HG02981 (cell line): Measurements from ENCODE around the gene C19orf67.

Experiments
- ATAC-seq: cut with Tn5 transposase; IDR thresholded peaks from one replicate; pipeline ENCODE4 v1.9.1; 2021; ENCODE audit warnings: mild to moderate bottlenecking, moderate library complexity; ENCODE audit not compliant: unreplicated experiment

C19orf67 gene

DNA sequence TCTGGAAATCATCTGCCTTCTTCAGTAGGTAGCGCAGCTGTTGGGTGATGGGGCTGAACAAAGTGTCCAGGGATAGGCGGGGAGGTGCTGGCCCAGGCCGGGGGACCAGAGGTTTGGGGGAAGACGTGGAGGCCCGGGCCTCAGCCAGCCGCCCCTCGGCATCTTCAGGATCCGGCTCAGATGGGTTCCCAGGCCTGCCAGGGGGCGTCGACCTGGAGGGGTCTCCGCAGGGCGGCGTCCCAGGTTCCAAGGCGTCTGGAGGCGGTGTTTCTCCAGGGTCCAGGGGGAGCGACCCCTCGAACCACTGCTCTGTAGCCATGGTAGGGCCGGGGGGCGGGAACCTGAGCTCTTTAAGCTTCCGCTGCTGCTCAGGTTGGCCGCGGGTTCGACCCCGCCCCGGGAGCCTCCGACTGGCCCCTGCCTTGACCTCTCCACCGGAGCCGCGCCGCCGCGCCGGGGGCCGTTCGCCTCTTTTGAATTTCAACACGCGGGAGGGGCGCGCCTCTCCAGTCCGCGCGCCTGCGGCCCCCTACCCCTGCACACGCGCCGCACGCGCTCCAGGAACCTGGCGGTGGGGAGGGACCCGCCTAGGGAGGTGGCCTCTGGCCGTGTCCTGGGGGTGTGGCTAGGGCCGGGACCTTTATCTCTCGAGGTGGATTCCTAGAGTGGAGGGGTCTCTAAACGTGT is at the start of gene C19orf67:
C19orf67 (minus strand) TSS at position 475 of the 687 bp plus-strand sequence; CDS start at position 319, 156 bp downstream.
- no peak for ATAC-seq

DNA sequence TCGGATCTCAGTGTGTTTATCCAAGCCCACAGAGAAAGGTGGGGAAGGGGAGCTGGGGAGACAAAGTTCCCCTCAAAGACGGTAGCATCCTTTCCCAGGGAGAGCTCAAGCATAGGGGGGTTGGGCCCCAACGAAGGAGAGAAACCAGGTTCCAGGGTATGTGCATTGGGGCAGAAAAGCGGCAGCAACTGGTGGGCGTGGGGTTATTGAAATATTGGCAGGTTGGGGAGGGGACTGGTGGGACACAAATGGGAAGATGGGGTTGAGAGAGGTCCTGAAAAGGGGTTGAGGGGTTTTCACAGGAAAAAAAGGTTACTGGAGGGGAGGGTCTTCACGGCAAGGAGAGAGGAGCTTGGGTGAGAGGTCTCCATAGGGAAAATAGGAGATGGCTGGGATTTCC is 49.8 kb upstream of the C19orf67 start:
- no peak for ATAC-seq

DNA sequence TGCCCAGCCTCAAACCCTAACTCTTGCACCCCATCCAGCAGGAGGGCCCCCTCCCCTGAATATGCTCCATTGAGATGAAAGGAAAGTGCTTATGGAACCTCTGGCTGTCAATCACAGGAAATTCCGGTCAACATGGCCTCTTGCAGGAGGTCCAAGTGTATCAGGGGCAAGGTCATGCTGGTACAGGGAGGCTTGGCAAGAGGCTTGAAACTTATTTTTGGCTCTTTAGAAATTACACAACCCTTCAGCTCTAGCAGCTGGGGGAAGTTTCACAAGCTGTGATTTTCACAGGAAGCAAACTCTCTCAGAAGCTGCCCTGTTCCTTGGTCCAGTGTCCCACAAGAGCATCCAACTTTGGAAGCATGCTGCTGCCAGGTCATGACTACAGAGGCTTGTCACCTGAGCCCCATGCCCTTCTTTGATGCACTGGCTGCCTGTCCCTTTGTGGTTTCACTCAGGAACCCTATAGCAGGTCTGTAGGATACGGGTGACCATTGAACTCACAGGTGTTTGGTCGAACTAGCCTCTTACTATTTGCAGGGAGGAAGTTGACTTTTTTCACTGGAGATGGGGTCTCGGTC is 42.4 kb upstream of the C19orf67 start:
- ATAC-seq: no peak

DNA sequence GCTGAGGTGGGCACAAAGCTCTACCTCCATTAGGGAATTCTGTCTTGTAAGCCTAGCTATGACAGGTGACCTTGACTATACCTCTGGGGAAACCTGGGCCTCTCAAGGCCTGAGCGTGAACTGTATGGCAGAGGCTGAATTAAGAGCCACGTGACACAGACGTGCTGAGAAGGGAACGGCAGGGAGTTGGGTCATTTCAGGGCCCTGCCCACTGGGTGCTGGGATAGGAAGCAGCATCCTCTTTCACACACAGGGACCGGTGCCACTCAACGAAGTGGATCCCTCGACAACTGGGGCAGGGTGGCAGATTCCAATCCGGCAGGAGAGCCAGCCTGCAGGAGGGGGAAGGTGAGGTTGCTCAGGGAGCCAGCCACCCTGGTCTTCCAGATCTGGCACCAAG is 41.6 kb upstream of the C19orf67 start:
- ATAC-seq: no peak

DNA sequence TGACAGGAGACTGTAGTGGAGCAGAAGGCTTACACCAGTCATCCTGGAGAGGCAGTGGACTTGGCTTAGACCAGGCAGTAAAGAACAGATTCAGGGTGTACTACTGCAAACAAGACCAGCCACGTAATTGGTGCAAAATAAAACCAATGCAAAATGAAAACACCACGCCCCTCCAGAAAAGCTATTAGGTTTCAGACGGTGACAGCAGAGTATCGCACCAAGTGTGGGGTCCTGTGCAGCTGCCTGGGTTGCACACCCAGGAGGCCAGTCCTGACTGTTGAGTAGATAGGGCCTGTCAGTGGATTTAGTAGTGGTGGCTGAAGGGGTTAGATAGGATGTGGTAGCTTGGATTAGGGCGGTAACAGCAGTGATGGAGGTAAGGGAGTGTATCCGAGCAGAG is 37.3 kb upstream of the C19orf67 start:
- no peak for ATAC-seq

DNA sequence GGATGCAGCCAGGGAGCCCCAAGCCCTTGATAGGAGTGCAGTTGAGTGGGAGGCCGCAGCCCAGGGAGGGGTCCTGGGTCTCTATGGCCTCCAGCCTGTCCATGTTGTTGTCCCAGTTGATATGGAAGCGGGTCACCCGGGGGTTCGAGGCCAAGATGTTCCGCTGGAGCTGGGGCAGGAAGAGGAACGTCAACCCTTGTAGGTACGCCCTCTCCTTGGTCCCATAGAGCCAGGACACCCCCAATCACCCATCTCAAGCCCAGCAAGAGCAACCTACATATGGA is 34.9 kb upstream of the C19orf67 start:
- no peak for ATAC-seq

DNA sequence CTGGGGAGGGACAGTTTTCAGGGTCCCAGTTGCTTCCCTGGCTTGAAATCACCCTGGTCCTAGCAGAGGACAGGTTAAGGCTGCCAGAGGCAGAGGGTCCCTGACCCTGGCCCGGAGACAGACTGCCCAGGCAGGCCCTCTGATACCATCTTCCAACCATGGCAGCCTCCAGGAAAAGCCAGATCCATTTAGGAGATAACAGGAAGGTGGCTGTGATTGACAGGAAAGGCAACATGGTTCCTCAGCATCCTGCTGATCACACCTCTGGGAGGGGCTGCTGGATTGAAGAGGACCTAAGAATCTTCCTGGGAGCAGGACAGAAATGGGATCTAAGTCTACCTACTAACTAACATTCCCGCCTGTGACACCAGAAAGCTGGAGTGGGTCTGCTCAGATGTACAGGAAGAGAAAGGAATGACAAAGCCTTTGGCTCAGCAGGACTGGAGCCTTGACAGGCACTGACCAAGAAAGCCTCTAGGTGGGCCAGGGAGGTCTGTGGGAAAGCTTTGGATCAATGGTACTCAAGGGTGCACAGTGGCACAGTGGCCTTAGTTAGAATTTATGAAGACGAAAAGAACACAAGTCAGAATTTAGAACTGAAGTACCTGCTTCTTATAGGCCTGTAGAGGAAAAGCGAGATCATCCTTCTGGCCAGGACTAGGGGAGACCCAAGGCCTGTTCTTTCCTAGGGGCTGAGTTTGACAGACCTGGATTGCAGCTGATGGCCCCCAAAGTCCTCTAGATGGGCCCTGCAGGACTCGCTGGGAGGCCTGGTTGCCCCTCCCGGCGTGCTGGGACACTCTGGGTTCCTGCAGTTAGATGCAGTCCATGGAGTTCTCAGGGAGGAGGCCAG is 34.3 kb upstream of the C19orf67 start:
- ATAC-seq: no peak

DNA sequence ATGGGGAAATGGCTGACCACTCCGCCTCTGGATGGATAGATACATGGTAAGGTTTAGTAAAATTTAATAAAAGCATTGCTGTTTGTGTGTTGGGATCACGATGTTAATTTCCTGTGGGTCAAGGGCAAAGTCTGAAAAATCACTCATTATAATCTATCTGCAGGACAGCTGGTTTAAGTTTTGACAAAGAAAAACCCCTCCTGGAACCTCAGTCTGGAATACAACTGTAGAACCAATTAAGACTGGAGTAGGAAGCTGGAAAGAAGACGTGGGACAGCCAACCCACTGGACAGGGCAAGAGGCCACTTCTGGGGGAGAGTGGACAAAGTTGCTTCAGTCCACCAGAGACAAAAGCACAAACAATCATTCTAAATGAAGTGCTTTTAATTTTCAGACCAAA is 33.6 kb upstream of the C19orf67 start:
- no peak for ATAC-seq

DNA sequence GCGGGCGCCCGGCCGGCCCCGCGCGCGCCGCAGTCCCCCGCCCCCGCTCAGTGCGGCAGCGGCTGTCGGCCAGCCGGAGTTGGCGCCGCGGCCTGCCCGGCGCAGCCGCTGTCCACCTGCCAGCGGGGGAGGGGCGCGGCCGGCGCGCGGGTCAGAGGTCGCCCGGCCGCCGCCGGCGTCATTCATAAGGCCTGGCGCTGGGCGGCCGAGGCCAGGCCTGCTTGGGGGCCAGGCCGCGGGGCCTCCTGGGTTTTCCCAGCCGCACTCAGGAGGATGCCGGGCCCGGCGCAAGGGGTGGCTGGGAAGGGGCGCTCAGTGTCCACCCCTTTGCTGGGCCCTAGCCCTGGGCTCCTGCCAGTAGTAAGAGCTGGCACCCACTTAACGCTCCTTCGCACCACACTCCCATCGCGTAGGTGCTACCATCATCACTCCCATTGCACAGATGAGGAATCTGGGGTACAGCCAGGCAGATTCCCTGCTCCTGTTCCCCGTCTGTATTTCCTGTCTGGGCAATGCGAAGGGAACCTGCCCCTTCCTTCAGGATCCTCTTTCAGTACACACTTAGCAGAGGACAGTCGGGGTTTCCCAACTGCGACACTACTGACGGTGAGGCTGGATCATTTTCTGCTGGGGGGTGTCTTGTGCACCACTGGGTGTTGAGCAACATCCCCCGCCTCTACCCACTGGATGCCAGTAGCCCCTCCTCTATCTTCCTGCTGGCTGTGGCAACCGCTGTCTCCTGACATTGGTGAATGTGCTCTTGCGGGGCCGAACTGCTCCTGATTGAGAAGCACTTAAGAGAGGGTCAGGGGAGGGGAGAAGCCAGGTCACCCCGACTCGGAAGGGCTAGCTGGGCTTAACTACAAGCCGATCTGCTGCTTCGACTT is 32.8 kb upstream of the C19orf67 start:
- ATAC-seq: no peak

DNA sequence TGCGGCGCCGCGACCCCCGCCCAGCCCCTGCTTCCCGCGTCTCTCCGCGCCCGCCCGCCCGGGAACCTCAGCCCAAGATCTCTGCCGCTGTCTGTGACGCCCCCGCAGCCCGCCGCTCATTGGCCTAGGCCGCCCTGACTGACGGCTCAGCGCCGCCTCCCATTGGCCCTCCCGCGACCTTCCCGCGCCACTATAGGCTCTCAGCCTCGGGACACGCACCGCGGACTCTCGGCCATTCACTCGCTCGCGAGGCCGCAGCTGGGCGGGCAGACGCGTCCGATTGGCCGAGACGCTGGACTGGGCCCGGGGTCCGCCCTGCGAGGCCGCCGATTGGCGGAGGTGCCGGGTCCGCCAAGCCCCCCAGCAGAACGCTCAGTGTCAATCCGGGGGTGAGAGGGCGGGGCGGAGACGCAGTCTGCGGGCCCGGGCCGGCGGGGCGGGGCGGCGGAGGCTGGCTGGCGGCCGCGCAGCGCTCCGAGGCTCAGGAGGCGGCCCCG is 32.1 kb upstream of the C19orf67 start, which contains the start of gene PRKACA:
PRKACA (minus strand) TSS at position 95 of the 497 bp plus-strand sequence. CDS start 215 bp downstream, outside the sequence.
- ATAC-seq: peak; percentile 93

DNA sequence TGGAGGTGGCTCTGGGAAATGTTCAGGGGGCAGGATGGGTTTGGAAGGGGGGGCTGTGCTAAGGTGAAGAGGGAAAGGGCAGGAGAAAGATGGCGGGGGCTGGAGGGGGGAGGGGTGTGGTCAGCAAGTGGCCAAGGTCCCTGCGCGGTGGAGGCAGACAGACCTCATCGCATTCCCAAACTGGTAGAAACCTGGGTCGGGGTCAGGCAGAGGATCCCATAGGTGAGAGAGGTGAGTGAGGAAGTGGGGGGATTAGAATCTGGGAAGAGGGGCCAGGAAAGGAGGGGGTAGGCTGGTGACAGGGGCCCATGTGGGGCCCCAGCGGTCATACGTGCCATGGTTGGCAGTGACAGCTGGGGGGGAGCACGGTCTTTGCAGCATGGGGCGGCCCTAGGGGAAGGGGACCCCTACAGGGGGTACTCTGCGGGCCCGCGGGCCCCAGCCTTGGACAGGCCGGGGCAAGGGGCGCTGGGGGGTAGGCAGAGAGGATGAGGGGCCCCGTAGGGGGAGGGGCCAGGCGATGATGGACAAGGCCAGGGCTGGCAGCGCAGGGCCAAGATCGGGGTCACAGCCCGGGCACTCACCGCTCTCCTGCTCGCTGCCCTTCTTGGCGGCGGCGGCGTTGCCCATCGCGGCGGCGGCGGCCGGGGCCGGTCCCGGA is 31.5 kb upstream of the C19orf67 start:
- ATAC-seq: no peak

DNA sequence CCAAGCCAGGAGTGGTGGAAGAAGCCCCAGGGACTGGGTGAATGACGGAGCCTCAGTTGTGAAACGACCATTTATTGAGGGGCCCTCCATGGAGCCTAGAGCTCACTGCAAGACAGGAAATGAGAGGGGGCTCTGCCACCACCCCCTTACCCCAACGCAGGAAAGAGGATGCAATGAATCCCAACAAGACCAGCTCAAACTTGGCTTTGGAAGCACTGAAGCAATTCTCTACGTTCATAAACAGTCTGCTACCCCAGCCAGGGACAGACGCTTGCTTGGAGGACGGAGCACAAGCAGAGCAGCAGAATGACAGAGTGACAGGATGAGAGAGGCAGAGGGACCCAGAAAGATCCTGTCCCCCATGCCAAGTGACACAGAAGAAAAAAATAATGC is 30.9 kb upstream of the C19orf67 start:
- no peak for ATAC-seq

DNA sequence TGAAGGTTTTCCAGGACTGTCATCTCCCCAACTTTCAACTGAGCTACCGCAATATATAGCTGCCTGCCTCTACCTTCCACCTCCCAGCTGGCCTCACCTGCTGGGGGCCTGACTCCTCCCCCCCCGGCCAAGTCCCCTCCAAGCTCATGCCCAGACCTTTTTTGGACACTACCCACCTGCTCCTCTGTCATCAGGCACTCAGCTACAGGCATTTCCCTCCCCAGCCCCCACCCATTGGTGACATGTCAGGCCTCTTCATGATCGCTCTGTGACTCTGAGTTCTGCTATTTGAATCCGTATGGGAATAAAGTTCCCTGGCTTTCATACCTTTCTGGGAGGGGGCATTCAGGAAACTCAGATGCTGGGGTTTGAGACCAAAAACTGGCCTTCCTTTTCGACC is 30.2 kb upstream of the C19orf67 start:
- no peak for ATAC-seq

DNA sequence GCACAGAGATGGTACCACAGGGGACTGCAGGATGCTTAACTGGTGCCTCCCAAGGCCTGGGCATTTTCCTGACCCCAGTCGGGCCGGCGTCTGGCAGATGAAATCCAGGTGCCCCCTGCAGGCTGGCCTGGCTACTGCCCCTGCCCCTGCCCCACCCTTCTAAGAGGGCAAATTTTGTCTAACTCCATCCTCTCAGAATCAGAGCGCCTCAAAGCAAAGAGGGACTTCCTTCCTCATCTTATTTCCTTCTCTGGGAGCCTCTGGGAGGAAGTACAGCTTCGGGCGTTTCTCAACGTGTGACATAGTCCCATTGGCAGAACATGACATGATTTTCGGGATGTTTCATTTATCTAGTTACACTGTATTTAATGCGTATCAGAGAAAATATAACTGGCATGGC is 29.3 kb upstream of the C19orf67 start:
- no peak for ATAC-seq

DNA sequence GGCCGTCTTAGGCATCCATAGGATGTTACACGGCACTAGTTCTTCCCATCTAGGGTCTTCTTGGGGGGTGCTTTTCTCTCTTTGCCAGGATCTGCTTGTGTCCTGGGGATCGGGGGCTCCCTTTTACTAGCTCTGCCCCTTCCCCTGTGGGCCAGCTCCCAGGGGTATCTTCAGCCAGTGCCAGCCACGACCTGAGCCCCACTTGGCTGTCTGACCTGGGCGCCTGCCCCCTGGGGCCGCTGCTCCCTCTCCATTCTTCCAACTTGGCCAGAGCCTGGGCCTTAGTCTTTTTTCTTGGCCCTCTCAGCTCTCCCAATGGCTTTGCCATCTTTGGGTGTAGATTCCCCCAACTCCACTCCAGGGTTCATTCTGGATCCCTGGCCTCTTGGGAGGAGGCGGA is 28.9 kb upstream of the C19orf67 start:
- ATAC-seq: no peak

DNA sequence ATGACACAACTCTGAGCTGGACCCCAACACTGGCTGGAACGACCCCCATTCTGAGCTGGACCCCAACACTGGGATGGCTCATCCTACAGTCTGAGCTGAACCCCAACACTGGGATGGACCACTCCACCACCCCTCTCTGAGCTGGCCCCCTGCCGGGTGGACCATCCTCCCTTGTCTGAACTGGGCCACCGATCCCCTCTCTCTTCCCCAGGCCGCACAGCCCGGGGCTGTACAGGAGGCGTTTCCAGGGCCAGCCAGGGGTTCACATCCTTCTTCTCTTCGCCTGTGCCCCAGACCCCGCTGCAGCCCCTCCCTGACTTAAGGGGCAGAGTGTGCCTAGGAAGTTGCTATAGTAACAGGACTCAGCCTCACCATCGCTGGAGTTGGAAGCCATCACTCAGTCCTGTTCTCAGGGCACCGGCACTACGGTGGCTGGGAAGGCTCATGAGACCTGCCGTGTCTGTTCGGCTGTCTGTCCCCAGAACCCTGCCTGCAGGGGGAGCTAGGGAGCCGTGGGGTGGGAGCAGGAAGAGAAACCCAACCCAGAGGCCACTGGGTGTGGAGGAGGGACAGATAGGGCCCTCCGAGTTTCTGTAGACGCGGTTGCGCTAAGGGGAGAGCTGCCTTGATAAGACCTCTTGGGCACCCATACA is 28.3 kb upstream of the C19orf67 start:
- ATAC-seq: no peak

DNA sequence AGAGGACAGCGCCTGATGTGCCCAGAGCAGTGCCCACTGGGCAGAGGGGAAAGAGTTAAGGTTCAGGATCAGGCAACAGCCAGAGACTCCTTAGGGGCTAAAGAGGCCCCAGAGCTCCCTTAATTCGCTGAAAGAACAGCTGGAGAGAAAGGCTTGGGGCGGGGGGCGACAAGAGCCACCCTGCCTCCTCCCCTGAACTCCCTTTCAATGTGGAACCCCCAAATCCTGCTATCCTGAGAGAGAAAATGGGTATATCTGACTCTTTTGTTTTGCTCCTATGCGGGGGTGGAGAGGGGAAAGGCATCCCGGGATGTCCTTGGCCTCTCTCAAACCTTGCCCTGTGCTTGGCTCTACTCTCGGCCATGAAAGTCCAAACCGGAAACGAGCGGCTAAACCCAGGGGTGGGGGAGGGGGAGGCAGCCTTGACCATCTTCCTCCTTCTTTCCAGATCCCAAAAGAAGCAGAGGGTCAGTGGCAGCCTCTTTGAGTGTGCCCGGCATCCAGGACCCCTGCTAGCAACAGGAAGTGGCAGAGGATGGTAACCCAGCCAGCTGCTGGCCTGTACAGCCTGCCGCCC is 27.3 kb upstream of the C19orf67 start:
- ATAC-seq: no peak

DNA sequence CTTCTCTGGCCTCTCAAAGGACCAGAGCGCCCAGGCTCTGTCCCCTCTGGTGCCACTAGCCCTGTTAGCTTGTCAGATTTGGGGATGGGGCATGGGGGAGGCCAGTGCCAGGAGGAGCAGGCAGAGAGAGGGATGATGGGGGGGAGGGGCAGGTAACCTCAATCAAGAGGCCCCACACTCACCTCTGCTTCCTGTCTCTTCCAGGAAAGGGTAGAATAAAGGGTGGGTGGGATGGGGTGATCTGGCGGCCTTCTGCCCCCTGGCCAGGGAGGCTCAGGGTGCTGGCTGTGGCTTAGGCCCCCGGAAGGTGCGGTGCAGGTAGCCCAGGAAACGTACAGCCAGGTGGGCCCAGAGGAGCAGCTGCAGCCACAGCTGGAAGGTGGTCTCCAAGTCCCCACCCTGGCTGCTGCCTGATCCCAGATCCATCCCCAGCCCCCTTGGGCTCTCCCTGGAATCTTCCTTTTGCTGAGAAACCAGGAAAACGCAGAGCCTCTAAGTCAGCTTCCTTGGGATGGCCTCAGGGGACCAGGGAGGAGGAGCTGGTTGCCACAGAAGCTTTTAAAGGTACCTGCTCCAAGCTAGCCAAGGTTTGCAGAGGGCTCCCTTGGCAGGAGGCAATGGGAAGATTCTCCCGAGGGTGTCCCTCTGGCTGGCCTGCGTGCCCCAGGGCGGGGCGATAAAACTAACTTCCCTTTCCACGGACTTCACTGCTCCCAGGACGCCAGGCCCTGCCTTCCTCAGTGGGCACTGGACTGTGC is 26.6 kb upstream of the C19orf67 start:
- no peak for ATAC-seq

DNA sequence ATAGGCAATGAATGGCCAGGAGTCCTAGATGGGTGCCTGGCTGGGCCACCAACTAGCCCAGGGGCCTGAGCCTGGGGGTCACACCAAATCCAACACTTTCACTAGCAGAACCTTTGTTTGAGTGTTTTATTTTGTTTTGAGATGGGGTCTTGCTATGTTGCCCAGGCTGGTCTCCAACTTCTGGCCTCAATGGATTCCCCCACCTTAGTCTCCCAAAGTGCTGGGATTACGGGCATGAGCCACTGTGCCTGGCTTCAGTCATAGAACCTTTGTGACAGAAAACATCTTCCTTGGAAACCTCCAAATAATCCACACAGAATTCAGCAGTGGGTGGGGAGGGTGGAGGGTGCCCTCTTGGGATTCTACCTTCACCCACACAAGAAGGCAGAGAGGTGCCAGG is 25.9 kb upstream of the C19orf67 start:
- no peak for ATAC-seq
